RCC 7860 (cell line): Measurements from ENCODE around the gene ALG9.
A peak's percentile ranks its signal among the peaks of the same experiment; 100 is the strongest.
"Not testable (repeated sequence)": the region's sequence is repeated elsewhere in the genome, so short reads cannot be mapped to it uniquely, and the experiment has no call there.

Experiments used
- DNase-seq: peaks from one replicate; pipeline ENCODE4 v3.0.0-alpha.2; 2015; ENCODE audit warnings: low spot score
- FAIRE-seq: peaks from 2 replicates; lab custom pipeline; 2012; peaks lifted over from hg19 to GRCh38; lab: Jason Lieb, UNC

ALG9 gene

DNA sequence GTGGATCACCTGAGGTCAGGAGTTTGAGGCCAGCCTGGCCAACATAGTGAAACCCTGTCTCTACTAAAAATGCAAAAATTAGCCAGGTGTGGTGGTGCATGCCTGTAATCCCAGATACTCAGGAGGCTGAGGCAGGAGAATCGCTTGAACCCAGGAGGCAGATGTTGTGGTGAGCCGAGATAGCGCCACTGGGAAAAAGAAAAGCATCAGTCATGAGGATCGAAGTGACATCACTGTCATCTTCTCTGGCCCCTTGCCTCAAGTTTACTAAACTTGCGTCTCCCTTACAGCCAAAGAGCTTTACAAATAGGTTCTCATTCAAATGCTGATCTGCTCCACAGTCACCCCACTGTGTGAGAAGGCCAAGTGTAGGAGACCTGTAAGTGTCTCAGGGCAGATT is 100.2 kb downstream of the ALG9 start:
- not testable (repeated sequence) for FAIRE-seq, DNase-seq

- no peak for DNase-seq
- no peak for FAIRE-seq
These were observed 100.7 kb downstream of the ALG9 start for GRCh38 chr11:111770581-111771134.

DNA sequence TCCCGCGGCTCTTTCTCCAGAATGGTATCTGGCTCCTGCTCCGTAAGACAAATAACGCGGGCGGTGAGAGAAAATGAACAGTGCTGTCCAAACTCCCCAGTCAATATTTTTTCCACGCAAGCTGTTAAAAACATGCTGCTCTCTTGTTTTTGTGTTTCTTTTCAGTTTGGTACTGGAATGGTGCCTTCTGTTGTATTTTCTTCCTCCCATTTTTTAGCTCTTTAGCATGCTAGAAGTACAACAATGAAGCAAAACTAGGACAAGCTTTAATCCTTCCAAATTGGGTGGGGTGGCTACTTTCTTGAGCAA is 104.6 kb downstream of the ALG9 start:
- DNase-seq (no peak), FAIRE-seq (no peak)

DNA sequence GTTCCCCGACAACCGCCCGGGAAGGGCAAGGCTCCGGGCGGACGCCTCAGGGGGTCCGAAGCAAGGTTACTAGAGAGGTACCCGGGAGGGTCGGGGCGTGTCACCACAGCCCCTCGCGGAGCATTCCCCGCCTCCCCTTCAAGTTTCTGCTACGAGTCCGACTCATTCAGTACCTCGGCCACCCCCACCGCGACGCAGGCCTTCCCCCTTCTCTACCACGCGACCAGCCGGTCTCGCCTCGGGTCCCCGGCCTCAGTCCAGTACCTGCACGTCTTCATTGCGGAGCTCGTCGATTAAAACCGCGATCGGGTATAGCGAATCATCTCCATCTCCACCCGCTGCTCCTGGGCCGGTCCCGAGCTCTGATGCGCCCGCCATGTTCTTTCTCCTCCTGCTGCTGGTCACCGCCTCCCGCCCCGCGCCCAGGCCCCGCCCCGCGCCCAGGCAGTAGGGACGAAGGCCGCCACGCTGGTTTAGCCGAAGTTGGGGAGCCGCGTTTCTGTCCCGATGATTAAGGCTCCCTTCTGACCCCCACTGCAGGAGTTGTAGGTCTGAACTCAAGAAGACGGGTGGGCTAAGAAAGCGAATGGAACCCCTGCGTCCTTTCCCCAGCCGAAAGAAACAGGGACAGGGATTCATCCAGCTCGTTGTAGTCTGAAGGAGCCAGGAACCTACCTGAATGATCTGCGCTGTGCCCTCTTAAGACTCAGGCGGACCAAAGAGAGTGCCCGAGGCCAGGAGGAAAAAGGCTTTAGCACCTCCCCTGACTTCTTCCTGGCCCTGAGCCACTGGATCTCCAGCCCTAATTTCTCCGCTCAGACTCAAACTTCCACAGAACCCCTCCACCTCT is 105.2 kb downstream of the ALG9 start, which contains the start of gene PPP2R1B:
Gene PPP2R1B, minus strand, starts transcription at position 406 of the 850 bp plus-strand sequence. Its CDS starts 28 bp downstream, at position 378.
- no peak for FAIRE-seq
- DNase-seq = peak; percentile 50

DNA sequence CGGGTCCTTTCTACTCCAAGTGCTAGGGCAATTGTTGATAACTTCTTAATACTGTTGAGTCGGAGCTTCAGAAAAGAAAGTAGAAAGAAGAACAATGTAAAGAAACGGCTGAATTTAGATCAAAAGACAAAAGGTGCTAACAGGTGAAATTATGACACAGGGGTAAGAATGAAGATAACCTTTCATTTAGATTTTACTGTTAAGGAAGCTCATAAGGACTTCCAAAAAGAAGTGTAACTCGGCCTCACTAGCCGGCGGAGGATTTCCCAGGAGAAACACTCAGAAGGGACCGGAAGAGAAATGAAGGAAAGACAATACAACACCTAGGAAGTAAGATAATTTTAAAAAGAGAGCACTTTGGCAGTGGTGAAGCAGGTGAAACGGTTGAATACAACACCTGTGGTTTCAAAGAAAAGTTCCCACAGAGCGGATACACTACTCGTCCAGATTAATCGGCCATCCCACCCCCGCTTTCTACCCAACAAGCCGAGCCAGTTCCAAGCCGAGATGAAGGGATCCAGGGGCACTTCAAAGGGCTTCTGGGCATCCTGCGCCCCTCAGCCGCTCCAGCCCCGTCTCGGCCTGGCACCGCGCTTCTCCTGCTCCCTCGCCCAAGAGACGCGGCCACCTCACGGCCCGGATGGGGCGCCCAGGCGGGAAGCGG is 105.9 kb downstream of the ALG9 start:
- DNase-seq = no peak
- FAIRE-seq = no peak

GRCh38 chr11:111764621-111765020 is 106.8 kb downstream of the ALG9 start:
- FAIRE-seq (no peak), DNase-seq (no peak)

DNA sequence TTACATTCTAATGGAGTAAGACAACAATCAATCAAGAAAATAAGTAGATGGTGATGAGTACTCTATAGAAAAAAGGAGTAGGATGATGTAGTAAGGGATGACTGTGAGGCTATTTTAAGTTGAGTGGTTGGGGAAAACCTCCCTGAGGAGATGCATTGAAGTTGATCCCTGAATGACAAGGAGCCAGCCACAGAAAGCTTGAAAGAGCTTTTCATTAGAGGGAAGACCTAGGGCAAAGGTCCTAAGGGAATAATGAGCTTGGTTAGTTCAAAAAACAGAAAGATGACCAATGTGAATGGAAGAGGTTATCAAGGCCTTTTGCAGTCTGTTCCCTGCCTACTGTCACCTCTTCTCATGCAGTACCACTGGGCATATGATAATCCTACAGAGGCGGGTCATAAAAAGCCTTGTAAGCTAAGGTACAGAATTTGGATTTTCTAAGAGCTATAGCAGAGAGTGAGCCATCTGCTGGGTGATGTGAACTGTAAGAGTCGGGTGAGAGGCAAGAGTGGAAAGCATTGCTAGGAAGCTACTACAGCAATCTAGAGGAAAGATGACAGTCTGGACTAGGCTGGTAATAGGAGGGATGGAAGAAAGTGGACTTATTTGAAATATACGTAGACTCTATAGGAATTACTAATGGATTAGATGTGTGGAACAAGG is 108.3 kb downstream of the ALG9 start:
- FAIRE-seq = no peak
- DNase-seq = no peak

- no peak for DNase-seq
- no peak for FAIRE-seq
These were observed 108.9 kb downstream of the ALG9 start for GRCh38 chr11:111762526-111762925.

- FAIRE-seq (no peak), DNase-seq (no peak)
These were observed 110.3 kb downstream of the ALG9 start for GRCh38 chr11:111761036-111761435.

DNA sequence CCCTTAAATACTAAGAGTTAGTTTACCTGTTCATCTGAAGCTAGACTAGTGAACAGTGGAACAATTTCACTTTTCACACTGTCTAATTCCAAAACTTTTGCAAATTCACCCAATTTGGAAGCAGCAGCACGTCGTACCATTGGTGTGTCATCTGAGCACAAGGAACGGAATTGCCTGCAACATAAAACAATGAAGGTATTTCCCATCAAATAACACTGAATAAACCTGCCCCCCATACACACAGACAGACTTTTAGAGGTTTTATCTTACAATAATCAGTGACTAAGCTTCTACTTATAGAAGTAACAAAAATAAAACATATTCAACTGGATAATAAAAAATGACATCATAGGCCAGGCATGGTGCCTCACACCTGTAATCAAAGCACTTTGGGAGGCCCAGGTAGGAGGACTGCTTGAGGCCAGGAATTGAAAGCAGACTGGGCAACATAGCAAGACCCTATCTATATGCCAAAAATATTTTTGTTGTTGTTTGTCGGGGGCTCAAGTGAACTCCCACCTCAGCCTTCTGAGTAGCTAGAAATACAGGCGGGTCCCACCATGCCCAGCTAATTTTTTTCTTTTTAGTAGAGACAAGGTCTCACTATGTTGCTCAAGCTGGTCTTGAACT is 111.5 kb downstream of the ALG9 start:
- no peak for FAIRE-seq
- DNase-seq = no peak

DNA sequence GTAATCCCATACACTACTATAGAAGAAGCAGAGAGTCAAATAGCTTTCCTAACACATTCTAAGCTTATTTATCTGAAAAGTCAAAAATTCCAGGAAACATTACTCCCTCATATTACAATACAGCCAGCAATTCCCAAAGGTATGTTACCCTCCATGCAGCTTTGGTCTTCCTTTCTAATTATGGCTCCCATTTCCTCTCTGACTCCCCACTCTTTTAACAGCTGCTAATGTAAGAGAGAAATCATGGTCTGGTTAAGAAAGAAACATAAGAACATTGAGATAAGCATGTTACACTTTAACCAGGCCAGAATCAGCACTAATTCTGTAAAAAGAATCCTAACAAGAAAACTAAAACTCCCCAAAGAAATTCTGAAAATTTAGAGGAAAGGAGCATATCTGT is 112.0 kb downstream of the ALG9 start:
- FAIRE-seq (no peak), DNase-seq (no peak)

GRCh38 chr11:111756097-111756496 is 115.3 kb downstream of the ALG9 start:
- no peak for FAIRE-seq
- DNase-seq = no peak

DNA sequence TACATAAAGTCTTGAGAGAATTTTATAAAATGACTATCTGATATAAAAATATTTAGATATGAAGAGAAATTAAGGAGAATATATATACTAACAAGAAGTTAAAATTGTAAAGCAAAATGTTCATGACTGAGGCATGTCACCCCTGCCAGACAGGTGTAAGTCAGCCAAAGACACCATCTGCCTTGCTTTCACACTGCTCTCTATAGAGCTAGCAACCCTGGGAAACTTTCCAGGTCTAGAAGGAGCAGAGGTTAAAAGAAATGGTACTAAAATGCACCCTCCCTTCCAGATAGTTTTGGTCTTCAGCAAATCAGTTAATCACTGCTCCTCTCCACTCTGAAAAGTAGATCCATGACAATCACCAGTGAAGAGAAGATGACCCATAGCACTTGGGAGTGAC is 121.7 kb downstream of the ALG9 start:
- FAIRE-seq = no peak
- DNase-seq = no peak

GRCh38 chr11:111748035-111748804 is 123.2 kb downstream of the ALG9 start:
- DNase-seq = no peak
- FAIRE-seq = no peak

GRCh38 chr11:111745719-111746504 is 125.5 kb downstream of the ALG9 start:
- FAIRE-seq = no peak
- DNase-seq = no peak

DNA sequence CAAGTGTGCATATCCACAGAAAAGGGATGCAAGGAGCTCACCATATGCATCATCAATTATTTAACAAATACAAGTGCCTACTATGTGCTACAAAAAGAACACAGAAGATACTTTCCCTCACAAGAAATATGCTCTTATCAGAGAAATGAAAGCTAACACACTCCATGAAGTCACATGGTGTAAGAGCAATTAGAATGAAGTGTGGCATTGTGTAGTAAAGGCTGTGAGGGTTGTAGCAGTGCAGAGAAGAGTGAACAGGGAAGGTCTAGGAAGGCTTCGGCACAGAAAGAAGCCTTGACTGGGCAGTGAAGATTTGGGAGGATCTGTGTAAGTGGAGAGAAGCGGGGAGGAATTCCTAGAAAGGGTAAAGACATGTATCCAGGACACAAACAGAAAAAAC is 127.7 kb downstream of the ALG9 start:
- FAIRE-seq (no peak), DNase-seq (no peak)

- FAIRE-seq (no peak), DNase-seq (no peak)
These were observed 129.6 kb downstream of the ALG9 start for GRCh38 chr11:111741751-111742150.

DNA sequence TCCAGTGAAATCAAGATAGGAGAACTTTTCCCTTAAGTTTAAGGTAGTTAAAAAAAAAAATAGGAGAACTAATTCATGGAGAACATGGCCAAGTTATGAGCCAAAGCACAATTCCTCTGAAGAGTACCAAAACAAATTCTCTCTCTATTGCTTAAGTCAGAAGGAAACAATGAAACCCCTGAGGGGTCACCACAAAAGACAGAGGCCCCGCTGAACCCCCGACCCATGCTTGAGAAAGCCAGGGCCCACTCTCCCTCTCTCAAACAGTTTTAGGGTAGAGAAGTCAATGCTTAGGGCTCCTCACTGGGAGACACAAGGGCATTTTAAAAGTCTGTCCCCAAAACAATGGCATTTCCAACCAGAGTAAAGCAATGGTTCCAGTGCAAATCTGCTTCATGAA is 132.1 kb downstream of the ALG9 start:
- FAIRE-seq (no peak), DNase-seq (no peak)

DNA sequence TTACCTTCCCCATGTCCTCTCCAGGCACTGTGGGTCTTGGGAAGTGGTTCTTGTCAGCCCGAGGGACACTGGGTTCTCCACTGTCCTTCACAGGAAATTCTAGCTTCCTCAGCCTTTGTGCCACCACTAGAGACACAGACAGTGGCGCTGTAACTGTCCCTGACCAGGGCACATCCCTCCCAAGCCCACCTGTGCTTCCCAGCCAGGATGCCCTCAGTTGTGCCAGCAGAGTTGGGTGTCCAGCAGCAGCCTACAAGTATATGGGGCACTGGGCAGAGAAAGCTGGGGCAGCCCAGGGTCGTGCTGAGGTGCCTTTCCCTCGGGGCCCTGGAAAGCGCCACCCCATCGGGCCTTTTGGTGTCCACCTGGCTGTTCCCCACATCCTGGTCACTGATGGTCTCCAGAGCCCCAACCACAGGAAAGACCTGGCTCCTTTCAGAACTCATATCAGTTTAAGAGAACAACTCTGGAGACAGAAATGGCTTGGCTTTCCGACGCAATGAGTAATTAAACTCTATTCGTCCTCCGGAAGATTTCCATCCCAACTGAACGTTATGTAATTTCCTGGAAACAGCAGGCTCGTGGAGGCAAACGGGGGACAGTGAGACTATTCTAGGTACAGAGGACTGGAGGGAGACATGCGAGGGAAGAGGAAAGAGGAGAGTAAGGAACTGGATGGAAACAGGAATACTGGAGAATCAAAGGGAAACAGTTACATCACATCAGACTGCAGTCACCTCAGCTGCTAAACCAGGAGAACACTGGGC is 133.8 kb downstream of the ALG9 start:
- no peak for FAIRE-seq
- DNase-seq = no peak
